ENCODE measurements around the gene GNAT2. TPM values are rescaled to one million over a fixed set of nuclear protein-coding genes. Genes with fewer than 3 reads are reported as not detected.

GNAT2 gene
- total and polyA plus RNA-seq, 4 donors = 0.24 TPM; not detected in 3

DNA sequence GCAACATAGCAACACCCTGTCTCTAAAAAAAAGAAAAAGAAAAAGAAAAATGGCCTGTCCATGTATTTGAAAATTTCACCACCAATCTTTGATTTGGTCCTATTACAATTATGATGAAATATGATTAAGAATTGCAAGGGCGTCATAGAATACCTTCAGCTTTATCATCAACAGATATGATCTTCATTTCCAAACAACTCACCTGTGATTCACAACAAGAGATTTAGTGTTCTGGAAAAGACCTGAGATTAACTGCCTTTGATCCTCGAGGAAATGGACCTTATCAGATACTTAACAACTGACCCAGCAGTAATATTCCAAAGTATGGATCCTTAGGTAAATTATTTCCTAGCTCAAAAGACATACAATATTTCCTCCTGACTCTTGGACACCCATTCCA, 33.0 kb upstream of the GNAT2 start:
- ATAC-seq (ENCODE audit: insufficient read depth, low FRiP score) (no peak), DNase-seq (no peak)
- H3K9ac ChIP-seq (ENCODE audit: insufficient read depth in 1 of 2, low read length in 2 of 2) = no peak overlapping the region
- H3K4me1 ChIP-seq (ENCODE audit: control insufficient read depth in 5 of 5, insufficient read depth in 5 of 5, low read length in 5 of 5) = peaks cover 0 to 8% (median 0%) of the 10 kb centered on the region in 5 donors
- H3K9me3 ChIP-seq (ENCODE audit: control insufficient read depth in 4 of 4, insufficient read depth in 3 of 4, low read length in 3 of 4) = no peaks in the 10 kb centered on the region
- 72 to 82% methylated on average over 2 of the region's 2 CpGs for WGBS, 2 donors
- no peaks in the 10 kb centered on the region for H3K27me3 ChIP-seq (ENCODE audit: control insufficient read depth in 3 of 3, insufficient read depth in 3 of 3, low read length in 2 of 3)
- no peak overlapping the region for H3K4me3 ChIP-seq
- no peaks in the 10 kb centered on the region for H3K36me3 ChIP-seq (ENCODE audit: control insufficient read depth in 4 of 4, insufficient read depth in 4 of 4, low read length in 4 of 4)
- TF ChIP-seq, protein P1, sequence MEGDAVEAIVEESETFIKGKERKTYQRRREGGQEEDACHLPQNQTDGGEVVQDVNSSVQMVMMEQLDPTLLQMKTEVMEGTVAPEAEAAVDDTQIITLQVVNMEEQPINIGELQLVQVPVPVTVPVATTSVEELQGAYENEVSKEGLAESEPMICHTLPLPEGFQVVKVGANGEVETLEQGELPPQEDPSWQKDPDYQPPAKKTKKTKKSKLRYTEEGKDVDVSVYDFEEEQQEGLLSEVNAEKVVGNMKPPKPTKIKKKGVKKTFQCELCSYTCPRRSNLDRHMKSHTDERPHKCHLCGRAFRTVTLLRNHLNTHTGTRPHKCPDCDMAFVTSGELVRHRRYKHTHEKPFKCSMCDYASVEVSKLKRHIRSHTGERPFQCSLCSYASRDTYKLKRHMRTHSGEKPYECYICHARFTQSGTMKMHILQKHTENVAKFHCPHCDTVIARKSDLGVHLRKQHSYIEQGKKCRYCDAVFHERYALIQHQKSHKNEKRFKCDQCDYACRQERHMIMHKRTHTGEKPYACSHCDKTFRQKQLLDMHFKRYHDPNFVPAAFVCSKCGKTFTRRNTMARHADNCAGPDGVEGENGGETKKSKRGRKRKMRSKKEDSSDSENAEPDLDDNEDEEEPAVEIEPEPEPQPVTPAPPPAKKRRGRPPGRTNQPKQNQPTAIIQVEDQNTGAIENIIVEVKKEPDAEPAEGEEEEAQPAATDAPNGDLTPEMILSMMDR (IDR thresholded peaks at IDR 0.05; ENCODE audit: control extremely low read depth, extremely low read depth) = no peak
- no peak overlapping the region for H3K27ac ChIP-seq (ENCODE audit: low read depth in 1 of 2, low read length in 1 of 2)

DNA sequence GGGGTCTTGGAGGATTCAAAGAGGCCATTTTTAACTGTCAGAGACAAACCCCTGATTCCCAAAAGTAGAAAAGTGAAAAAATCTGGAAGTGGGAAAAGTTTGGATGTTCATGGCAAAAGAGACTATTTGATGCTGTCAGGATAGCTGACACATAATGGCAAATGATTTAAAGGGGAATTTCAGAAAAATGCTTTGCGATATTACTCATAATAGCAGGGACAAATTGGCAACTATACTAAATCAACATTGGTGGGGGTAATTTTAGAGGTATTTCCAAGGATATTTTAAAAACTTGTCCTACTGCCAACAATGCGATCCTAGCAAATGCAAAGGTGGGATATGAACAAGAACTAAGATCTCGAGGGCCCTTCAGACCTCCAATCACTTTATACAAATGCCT, 31.2 kb upstream of the GNAT2 start:
- no peak overlapping the region for H3K27ac ChIP-seq (ENCODE audit: low read depth in 1 of 2, low read length in 1 of 2)
- H3K27me3 ChIP-seq (ENCODE audit: control insufficient read depth in 3 of 3, insufficient read depth in 3 of 3, low read length in 2 of 3) = no peaks in the 10 kb centered on the region
- H3K9ac ChIP-seq (ENCODE audit: insufficient read depth in 1 of 2, low read length in 2 of 2) = no peak overlapping the region
- H3K36me3 ChIP-seq (ENCODE audit: control insufficient read depth in 4 of 4, insufficient read depth in 4 of 4, low read length in 4 of 4) = no peaks in the 10 kb centered on the region
- ATAC-seq (ENCODE audit: insufficient read depth, low FRiP score) = no peak
- H3K9me3 ChIP-seq (ENCODE audit: control insufficient read depth in 4 of 4, insufficient read depth in 3 of 4, low read length in 3 of 4) = no peaks in the 10 kb centered on the region
- no peak for DNase-seq
- TF ChIP-seq, protein P1 (IDR thresholded peaks at IDR 0.05; ENCODE audit: control extremely low read depth, extremely low read depth) = no peak
- H3K4me1 ChIP-seq (ENCODE audit: control insufficient read depth in 5 of 5, insufficient read depth in 5 of 5, low read length in 5 of 5) = peaks cover 0 to 7% (median 0%) of the 10 kb centered on the region in 5 donors
- WGBS, 2 donors = 70 to 88% methylated on average over 3 of the region's 3 CpGs
- H3K4me3 ChIP-seq = no peak overlapping the region

DNA sequence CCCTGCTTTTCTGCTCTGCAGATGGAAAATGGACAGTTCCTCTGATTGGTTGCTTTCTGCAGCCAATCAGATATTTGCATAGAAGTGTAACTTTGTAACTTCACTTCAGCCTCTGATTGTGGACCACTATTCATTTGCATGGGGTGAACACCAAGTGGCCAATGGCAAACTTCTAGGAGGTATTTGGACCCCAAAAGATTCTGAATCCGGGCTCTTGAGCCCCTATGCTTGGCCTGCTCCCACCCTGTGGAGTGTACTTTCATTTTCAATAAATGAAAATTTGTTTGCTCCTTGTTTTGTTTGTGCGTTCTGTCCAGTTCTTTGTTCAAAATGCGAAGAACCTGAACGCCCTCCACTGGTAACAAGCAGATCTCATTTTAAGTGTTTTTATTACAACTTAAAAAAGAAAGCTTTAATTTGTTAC, 30.1 kb upstream of the GNAT2 start:
- Histone ChIP-seq H3K36me3 (ENCODE audit: control insufficient read depth in 4 of 4, insufficient read depth in 4 of 4, low read length in 4 of 4) (no peaks in the 10 kb centered on the region), H3K27me3 (ENCODE audit: control insufficient read depth in 3 of 3, insufficient read depth in 3 of 3, low read length in 2 of 3) (no peaks in the 10 kb centered on the region), H3K9me3 (ENCODE audit: control insufficient read depth in 4 of 4, insufficient read depth in 3 of 4, low read length in 3 of 4) (no peaks in the 10 kb centered on the region), H3K27ac (ENCODE audit: low read depth in 1 of 2, low read length in 1 of 2) (no peak overlapping the region), H3K4me3 (no peak overlapping the region), H3K9ac (ENCODE audit: insufficient read depth in 1 of 2, low read length in 2 of 2) (no peak overlapping the region), H3K4me1 (ENCODE audit: control insufficient read depth in 5 of 5, insufficient read depth in 5 of 5, low read length in 5 of 5) (peaks cover 0 to 8% (median 0%) of the 10 kb centered on the region in 5 donors)
- TF ChIP-seq, protein P1 (IDR thresholded peaks at IDR 0.05; ENCODE audit: control extremely low read depth, extremely low read depth) = no peak
- no peak for ATAC-seq (ENCODE audit: insufficient read depth, low FRiP score)
- WGBS, 2 donors = 73 to 76% methylated on average over 4 of the region's 4 CpGs
- peak in 2 of 3 donors; percentile 59 to 71 for DNase-seq

DNA sequence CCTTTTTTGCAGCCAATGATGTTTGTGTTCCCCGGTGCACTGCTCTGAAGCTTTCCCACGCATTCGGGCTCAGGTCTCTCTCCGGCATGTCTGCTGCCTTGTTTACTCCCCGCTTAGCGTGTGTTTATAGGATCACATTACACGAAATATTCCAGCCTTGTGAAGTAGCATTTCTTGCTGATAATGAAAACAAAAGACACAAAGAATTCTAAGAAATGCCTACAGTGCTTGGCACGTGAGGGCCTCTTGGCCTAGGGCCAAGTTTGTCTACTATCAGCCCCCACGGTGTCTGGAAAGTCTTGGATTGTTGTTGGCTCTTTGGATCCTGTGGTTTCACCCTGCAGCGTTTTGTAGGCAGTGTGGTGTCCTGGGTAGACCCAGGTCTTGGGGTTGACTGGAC, 25.3 kb upstream of the GNAT2 start:
- Histone ChIP-seq H3K4me1 (ENCODE audit: control insufficient read depth in 5 of 5, insufficient read depth in 5 of 5, low read length in 5 of 5) (peaks cover 0 to 9% (median 3%) of the 10 kb centered on the region in 5 donors), H3K27me3 (ENCODE audit: control insufficient read depth in 3 of 3, insufficient read depth in 3 of 3, low read length in 2 of 3) (no peaks in the 10 kb centered on the region), H3K27ac (ENCODE audit: low read depth in 1 of 2, low read length in 1 of 2) (no peak overlapping the region), H3K9me3 (ENCODE audit: control insufficient read depth in 4 of 4, insufficient read depth in 3 of 4, low read length in 3 of 4) (no peaks in the 10 kb centered on the region), H3K4me3 (no peak overlapping the region), H3K36me3 (ENCODE audit: control insufficient read depth in 4 of 4, insufficient read depth in 4 of 4, low read length in 4 of 4) (no peaks in the 10 kb centered on the region), H3K9ac (ENCODE audit: insufficient read depth in 1 of 2, low read length in 2 of 2) (no peak overlapping the region)
- 60% methylated on average over 10 of the region's 10 CpGs; no CpG with 5 or more reads in 1 of the 2 donors for WGBS, 2 donors
- TF ChIP-seq, protein P1 (IDR thresholded peaks at IDR 0.05; ENCODE audit: control extremely low read depth, extremely low read depth) = no peak
- ATAC-seq (ENCODE audit: insufficient read depth, low FRiP score) = no peak
- DNase-seq = peak in 2 of 3 donors; percentile 83 to 84
